AG04450 (cell line): ENCODE measurements around the gene RNF13. TPM values are rescaled to one million over a fixed set of nuclear protein-coding genes. Genes with fewer than 3 reads are reported as not detected.
A peak's percentile ranks its signal among the peaks of the same experiment; 100 is the strongest.

Experiments used
- CTCF ChIA-PET: fragments of 300-600, 350-600 bp; formaldehyde crosslinking; extraction: SDS; loops from one replicate; lab custom pipeline; 2022; ENCODE audit warnings: antibody characterized with exemption, inconsistent platforms; lab: Charles Lee
- POLR2A ChIA-PET: fragments of 350-600 bp; formaldehyde crosslinking; extraction: SDS; loops from one replicate; lab custom pipeline; 2021; ENCODE audit warnings: antibody characterized with exemption, inconsistent platforms; lab: Yijun Ruan, JAX
- DNase-seq: peaks from one replicate; pipeline ENCODE4 v3.0.0-alpha.2; 2011; ENCODE audit warnings: low read depth, low spot score
- H3K27ac ChIP-seq: one replicate; pipeline ENCODE4 v1.5.1; 2012; ENCODE audit warnings: low read depth, low read length, control low read depth
- H3K27me3 ChIP-seq: one replicate; pipeline ENCODE4 v1.6.0; 2012; ENCODE audit warnings: low read length; ENCODE audit not compliant: control insufficient read depth, insufficient read depth
- H3K4me3 ChIP-seq: 2 replicates; pipeline ENCODE4 v1.5.1; 2011; ENCODE audit warnings: mild to moderate bottlenecking, low read depth, low read length, control low read depth
- H3K9me3 ChIP-seq: 2 replicates; pipeline ENCODE4 v1.5.1; 2012; ENCODE audit warnings: low read length; ENCODE audit not compliant: control insufficient read depth, insufficient read depth
- CTCF ChIP-seq: IDR thresholded peaks from 2 replicates; pipeline ENCODE4 v1.5.1; 2011; ENCODE audit warnings: low read depth, low read length, control low read depth, inconsistent platforms
- polyA plus RNA-seq: library from polyadenylated mRNA; depleted of rRNA; stranded (reverse); fragments of >200 nt; gene quantifications from 2 replicates; pipeline ENCODE4 v1.2.3, GENCODE V29; 2011

Gene RNF13
- polyA plus RNA-seq, 1 experiment, result 46.3 TPM

GRCh38 chr3:149900322-149900721 lies 87.3 kb downstream of the RNF13 start:
- POLR2A ChIA-PET, result no interaction called here
- CTCF ChIA-PET, result interaction anchor here (0.6 to 2.6 kb wide), 3 partner anchors 20 to 136 kb away, joined by 3 to 27 read pairs (median 3); no protein-coding TSS in a partner anchor
- no peak overlapping the region for H3K27ac ChIP-seq
- no peaks in the 10 kb centered on the region for H3K27me3 ChIP-seq
- H3K9me3 ChIP-seq, result no peaks in the 10 kb centered on the region
- TF ChIP-seq CTCF, result no peak
- no peak overlapping the region for H3K4me3 ChIP-seq
- no peak for DNase-seq

GRCh38 chr3:149901770-149902169 lies 88.8 kb downstream of the RNF13 start:
- no peaks in the 10 kb centered on the region for H3K9me3 ChIP-seq
- no peak for DNase-seq
- ChIA-PET CTCF (interaction anchor here (1.5 to 2.6 kb wide), 3 partner anchors 22 to 136 kb away, joined by 4 to 27 read pairs (median 12); no protein-coding TSS in a partner anchor), POLR2A (no interaction called here)
- no peak for TF ChIP-seq CTCF
- H3K27ac ChIP-seq, result no peak overlapping the region
- no peak overlapping the region for H3K4me3 ChIP-seq
- no peaks in the 10 kb centered on the region for H3K27me3 ChIP-seq

- peak; percentile 36 for TF ChIP-seq CTCF
- POLR2A ChIA-PET, result no interaction called here
- H3K27ac ChIP-seq, result no peak overlapping the region
- CTCF ChIA-PET, result interaction anchor here (1.0 to 1.5 kb wide), 3 partner anchors 13 to 137 kb away, joined by 3 to 12 read pairs (median 4); no protein-coding TSS in a partner anchor
- no peaks in the 10 kb centered on the region for H3K27me3 ChIP-seq
- no peak overlapping the region for H3K4me3 ChIP-seq
- no peak for DNase-seq
- no peaks in the 10 kb centered on the region for H3K9me3 ChIP-seq
Measured at GRCh38 chr3:149902498-149903139, 89.6 kb downstream of the RNF13 start.

- Histone ChIP-seq H3K9me3 (no peaks in the 10 kb centered on the region), H3K27ac (no peak overlapping the region), H3K4me3 (no peak overlapping the region), H3K27me3 (no peaks in the 10 kb centered on the region)
- ChIA-PET CTCF (interaction anchor here (0.7 to 2.7 kb wide), 5 partner anchors 13 to 549 kb away, joined by 3 to 23 read pairs (median 5); no protein-coding TSS in a partner anchor), POLR2A (interaction anchor here (0.7 kb wide), 1 partner anchor 316 kb away, joined by 10 read pairs; no protein-coding TSS in a partner anchor)
- TF ChIP-seq CTCF, result no peak
- no peak for DNase-seq
Measured at GRCh38 chr3:149906036-149906435, 93.0 kb downstream of the RNF13 start.

- H3K27me3 ChIP-seq, result no peaks in the 10 kb centered on the region
- no peak for DNase-seq
- H3K27ac ChIP-seq, result no peak overlapping the region
- ChIA-PET CTCF (interaction anchor here (1.5 kb wide), 1 partner anchor 29 kb away, joined by 9 read pairs; no protein-coding TSS in a partner anchor), POLR2A (no interaction called here)
- TF ChIP-seq CTCF, result no peak
- no peaks in the 10 kb centered on the region for H3K9me3 ChIP-seq
- H3K4me3 ChIP-seq, result no peak overlapping the region
Measured at GRCh38 chr3:149908424-149908957, 95.5 kb downstream of the RNF13 start.
